ENCODE data around the gene ZNF557. TPM values are rescaled to one million over a fixed set of nuclear protein-coding genes. Genes with fewer than 3 reads are reported as not detected.
"Not testable (repeated sequence)": the region's sequence is repeated elsewhere in the genome, so short reads cannot be mapped to it uniquely, and the experiment has no call there.

ZNF557 gene
- total RNA-seq, 2 experiments from 2014 or later = 15.8 to 17.4 TPM

GRCh38 chr19:7059977-7060376 lies 9.5 kb upstream of the ZNF557 start:
- ATAC-seq (ENCODE audit: poor library complexity) = peak; percentile 48
- H3K36me3 Mint-ChIP-seq (ENCODE audit: low read depth); intact Hi-C loops (cut with DNase I, micrococcal nuclease): not testable (repeated sequence)

GRCh38 chr19:7063339-7063738 lies 6.2 kb upstream of the ZNF557 start:
- Mint-ChIP-seq H3K27ac (no peak overlapping the region), H3K27me3 (no peaks in the 10 kb centered on the region), H3K36me3 (ENCODE audit: low read depth) (no peaks in the 10 kb centered on the region), H3K4me3 (no peak overlapping the region), H3K4me1 (ENCODE audit: low read depth) (no peaks in the 10 kb centered on the region), H3K9me3 (no peaks in the 10 kb centered on the region)
- Histone ChIP-seq H3K27ac (ENCODE audit: low read depth in 1 of 2, low read length in 2 of 2) (no peak overlapping the region), H3K4me3 (ENCODE audit: low read length) (no peak overlapping the region), H3K4me1 (ENCODE audit: insufficient read depth, low read length) (peaks cover 3% of the 10 kb centered on the region), H3K36me3 (ENCODE audit: insufficient read depth, low read length) (no peaks in the 10 kb centered on the region), H3K9me3 (ENCODE audit: control insufficient read depth in 1 of 2, insufficient read depth in 1 of 2, low read length in 2 of 2) (no peaks in the 10 kb centered on the region), H3K27me3 (ENCODE audit: control insufficient read depth in 1 of 2, insufficient read depth in 2 of 2, low read length in 2 of 2) (no peaks in the 10 kb centered on the region)
- DNase-seq (peak in 1 of 14 experiments; percentile 2), ATAC-seq (ENCODE audit: poor library complexity) (no peak)
- ChIA-PET CTCF (interaction anchor here (0.6 kb wide), 1 partner anchor 33 kb away, joined by 3 read pairs; no protein-coding TSS in a partner anchor), POLR2A (interaction anchor here (1.2 to 1.5 kb wide), 3 partner anchors 36 to 285 kb away, joined by 3 to 5 read pairs (median 4); partner anchors contain the start of gene ARHGEF18)
- TF ChIP-seq CTCF (IDR thresholded peaks at IDR 0.05) = no peak
- intact Hi-C loops (cut with DNase I, micrococcal nuclease) = no loop called here

More at GRCh38 chr19:7059977-7060376, 9.5 kb upstream of the ZNF557 start:
- H3K4me1 ChIP-seq (ENCODE audit: insufficient read depth, low read length); H3K36me3 ChIP-seq (ENCODE audit: insufficient read depth, low read length); H3K9me3 ChIP-seq (ENCODE audit: control insufficient read depth in 1 of 2, insufficient read depth in 1 of 2, low read length in 2 of 2); H3K4me3 Mint-ChIP-seq; H3K4me3 ChIP-seq (ENCODE audit: low read length); H3K27ac ChIP-seq (ENCODE audit: low read depth in 1 of 2, low read length in 2 of 2); CTCF ChIA-PET; H3K27me3 Mint-ChIP-seq; POLR2A ChIA-PET; H3K9me3 Mint-ChIP-seq; H3K4me1 Mint-ChIP-seq (ENCODE audit: low read depth); H3K27me3 ChIP-seq (ENCODE audit: control insufficient read depth in 1 of 2, insufficient read depth in 2 of 2, low read length in 2 of 2); H3K27ac Mint-ChIP-seq: not testable (repeated sequence)
- peak in 1 of 14 experiments; percentile 43 for DNase-seq

GRCh38 chr19:7063764-7064418 lies 5.6 kb upstream of the ZNF557 start:
- no peak for ATAC-seq (ENCODE audit: poor library complexity)
- no peaks in the 10 kb centered on the region for H3K9me3 ChIP-seq (ENCODE audit: control insufficient read depth in 1 of 2, insufficient read depth in 1 of 2, low read length in 2 of 2)
- peaks cover 2% of the 10 kb centered on the region for H3K4me1 Mint-ChIP-seq (ENCODE audit: low read depth)
- CTCF ChIA-PET = no interaction called here
- no peaks in the 10 kb centered on the region for H3K27me3 ChIP-seq (ENCODE audit: control insufficient read depth in 1 of 2, insufficient read depth in 2 of 2, low read length in 2 of 2)
- H3K27ac Mint-ChIP-seq = no peak overlapping the region
- H3K4me3 ChIP-seq (ENCODE audit: low read length) = no peak overlapping the region
- H3K27me3 Mint-ChIP-seq = no peaks in the 10 kb centered on the region
- H3K27ac ChIP-seq (ENCODE audit: low read depth in 1 of 2, low read length in 2 of 2) = no peak overlapping the region
- H3K36me3 Mint-ChIP-seq (ENCODE audit: low read depth) = no peaks in the 10 kb centered on the region
- DNase-seq = no peak
- no peaks in the 10 kb centered on the region for H3K9me3 Mint-ChIP-seq
- H3K36me3 ChIP-seq (ENCODE audit: insufficient read depth, low read length) = no peaks in the 10 kb centered on the region
- no peak for TF ChIP-seq CTCF (IDR thresholded peaks at IDR 0.05)
- no peak overlapping the region for H3K4me3 Mint-ChIP-seq
- POLR2A ChIA-PET = interaction anchor here (1.2 to 1.5 kb wide), 3 partner anchors 35 to 285 kb away, joined by 3 to 5 read pairs (median 4); partner anchors contain the start of gene ARHGEF18
- intact Hi-C loops (cut with DNase I, micrococcal nuclease) = no loop called here
- H3K4me1 ChIP-seq (ENCODE audit: insufficient read depth, low read length) = peaks cover 8% of the 10 kb centered on the region

- H3K27ac Mint-ChIP-seq; H3K9me3 Mint-ChIP-seq; H3K9me3 ChIP-seq (ENCODE audit: control insufficient read depth in 1 of 2, insufficient read depth in 1 of 2, low read length in 2 of 2); H3K36me3 ChIP-seq (ENCODE audit: insufficient read depth, low read length); POLR2A ChIA-PET; H3K27me3 Mint-ChIP-seq; ATAC-seq (ENCODE audit: poor library complexity); H3K27me3 ChIP-seq (ENCODE audit: control insufficient read depth in 1 of 2, insufficient read depth in 2 of 2, low read length in 2 of 2); H3K27ac ChIP-seq (ENCODE audit: low read depth in 1 of 2, low read length in 2 of 2); H3K4me3 Mint-ChIP-seq; H3K4me3 ChIP-seq (ENCODE audit: low read length); DNase-seq; CTCF ChIA-PET; intact Hi-C loops (cut with DNase I, micrococcal nuclease): not testable (repeated sequence)
- peaks cover 21% of the 10 kb centered on the region for H3K4me1 ChIP-seq (ENCODE audit: insufficient read depth, low read length)
- Mint-ChIP-seq H3K36me3 (ENCODE audit: low read depth) (peaks cover 23% of the 10 kb centered on the region), H3K4me1 (ENCODE audit: low read depth) (peaks cover 15% of the 10 kb centered on the region)
Observed at GRCh38 chr19:7067122-7067521, 2.4 kb upstream of the ZNF557 start.
